Measurements from ENCODE around the gene SLC24A4.

The SLC24A4 gene

GRCh38 chr14:92316937-92317336 lies 6.0 kb upstream of the SLC24A4 start:
- DNase-seq (ENCODE audit: low read depth in 1 of 2, low spot score in 1 of 2), result no peak

GRCh38 chr14:92317511-92317910 lies 5.5 kb upstream of the SLC24A4 start:
- DNase-seq (ENCODE audit: low read depth in 1 of 2, low spot score in 1 of 2), result no peak

- DNase-seq (ENCODE audit: low read depth in 1 of 2, low spot score in 1 of 2), result no peak
Observed at GRCh38 chr14:92321701-92322100, 1.3 kb upstream of the SLC24A4 start.

- no peak for DNase-seq (ENCODE audit: low read depth in 1 of 2, low spot score in 1 of 2)
Observed at GRCh38 chr14:92322516-92322915, 449 bp upstream of the SLC24A4 start.

DNA sequence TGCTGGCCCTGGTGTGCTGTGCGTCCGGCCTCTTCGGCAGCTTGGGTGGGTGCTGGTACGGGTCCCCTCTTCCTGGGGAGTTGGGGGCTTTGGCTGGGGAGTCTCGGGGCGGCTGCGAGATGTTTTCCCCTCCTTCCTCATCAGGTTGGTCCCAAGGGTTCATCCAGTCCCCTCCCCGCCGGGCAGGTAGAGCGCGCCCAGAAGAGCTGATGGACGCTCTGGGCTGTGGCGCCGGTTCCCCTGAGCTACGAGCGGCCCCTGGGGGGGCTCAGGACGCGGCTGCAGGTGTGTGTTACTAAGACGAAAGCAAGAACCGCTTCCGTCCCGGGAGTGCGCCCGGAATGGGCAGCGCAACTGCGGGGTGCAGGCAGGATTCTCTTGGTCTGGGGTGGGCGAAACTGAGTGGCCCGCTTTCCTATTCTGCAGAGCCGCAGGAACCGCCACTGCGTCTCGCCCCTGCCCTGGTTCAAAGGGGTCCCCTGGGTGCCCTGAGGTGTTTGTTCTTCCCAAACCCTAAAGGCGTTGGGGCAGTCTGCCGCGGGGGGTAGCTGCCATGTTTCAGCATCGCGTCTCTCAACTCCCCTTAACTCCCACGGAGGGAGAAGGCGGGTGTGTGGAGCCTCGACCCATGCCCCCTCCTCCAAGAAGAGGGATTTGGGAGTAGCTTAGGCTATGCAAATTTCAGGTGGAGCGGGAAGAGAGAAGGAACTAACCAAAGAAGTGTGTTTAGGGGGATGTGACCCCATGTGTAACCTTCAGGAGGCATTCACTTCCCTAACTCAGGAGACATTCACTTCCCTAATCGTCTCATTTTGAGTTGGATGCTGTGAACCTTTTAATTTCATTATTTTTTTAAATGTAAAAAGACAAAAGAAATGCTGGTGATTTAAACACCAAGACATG lies 1.2 kb downstream of the SLC24A4 start:
- DNase-seq (ENCODE audit: low read depth in 1 of 2, low spot score in 1 of 2), result no peak

DNA sequence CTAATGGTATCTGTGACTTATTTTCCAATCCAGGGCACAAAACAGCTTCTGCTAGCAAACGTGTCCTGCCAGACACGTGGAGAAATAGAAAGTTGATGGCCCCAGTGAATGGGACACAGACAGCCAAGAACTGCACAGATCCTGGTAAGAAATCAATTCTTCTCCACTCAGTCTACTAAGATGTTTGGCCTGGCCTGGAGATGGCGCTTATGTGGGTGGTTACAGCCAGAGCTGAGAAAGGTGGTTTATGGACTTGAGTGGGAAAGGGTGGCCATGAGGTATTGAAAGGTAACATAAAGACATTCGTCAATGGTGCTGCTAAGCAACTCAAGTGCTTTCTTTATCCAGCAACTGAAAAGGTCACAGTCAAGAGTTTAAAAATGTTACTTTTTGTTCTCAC lies 2.9 kb downstream of the SLC24A4 start:
- DNase-seq (ENCODE audit: low read depth in 1 of 2, low spot score in 1 of 2), result no peak

DNA sequence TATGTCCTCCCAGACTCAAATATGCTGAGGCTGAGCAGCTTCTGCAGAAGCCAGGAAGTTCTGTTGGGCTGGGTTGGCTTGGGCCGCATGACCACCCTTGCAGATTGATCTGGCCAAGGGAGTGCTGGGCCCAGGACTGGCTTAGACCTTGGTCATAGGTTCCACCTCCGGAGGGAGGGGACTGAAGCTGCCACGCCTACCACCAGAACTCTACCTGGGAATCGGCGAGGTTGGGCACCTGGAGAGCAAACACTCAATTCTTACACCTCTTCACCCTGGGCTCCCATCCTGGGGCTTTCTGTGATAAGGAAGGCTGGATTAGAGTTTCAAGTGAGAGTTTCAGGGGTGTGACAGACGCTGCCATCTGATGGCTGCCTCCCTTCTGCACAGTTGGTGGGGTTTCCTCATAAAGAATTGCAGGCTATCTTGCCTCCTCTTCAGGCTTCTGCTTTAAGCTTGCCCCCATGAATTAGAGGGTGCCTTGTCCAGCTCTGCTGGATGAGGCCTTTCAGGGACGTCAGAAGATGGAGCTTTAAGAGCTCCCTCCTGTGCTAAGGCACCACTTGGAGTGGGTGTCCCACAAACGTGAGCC lies 5.8 kb downstream of the SLC24A4 start:
- DNase-seq (ENCODE audit: low read depth in 1 of 2, low spot score in 1 of 2), result no peak

GRCh38 chr14:92334050-92334449 lies 11.1 kb downstream of the SLC24A4 start:
- DNase-seq (ENCODE audit: low read depth in 1 of 2, low spot score in 1 of 2), result no peak

GRCh38 chr14:92336363-92336762 lies 13.4 kb downstream of the SLC24A4 start:
- no peak for DNase-seq (ENCODE audit: low read depth in 1 of 2, low spot score in 1 of 2)

GRCh38 chr14:92339426-92339825 lies 16.5 kb downstream of the SLC24A4 start:
- no peak for DNase-seq (ENCODE audit: low read depth in 1 of 2, low spot score in 1 of 2)

- DNase-seq (ENCODE audit: low read depth in 1 of 2, low spot score in 1 of 2), result no peak
Observed at GRCh38 chr14:92340071-92340470, 17.1 kb downstream of the SLC24A4 start.

DNA sequence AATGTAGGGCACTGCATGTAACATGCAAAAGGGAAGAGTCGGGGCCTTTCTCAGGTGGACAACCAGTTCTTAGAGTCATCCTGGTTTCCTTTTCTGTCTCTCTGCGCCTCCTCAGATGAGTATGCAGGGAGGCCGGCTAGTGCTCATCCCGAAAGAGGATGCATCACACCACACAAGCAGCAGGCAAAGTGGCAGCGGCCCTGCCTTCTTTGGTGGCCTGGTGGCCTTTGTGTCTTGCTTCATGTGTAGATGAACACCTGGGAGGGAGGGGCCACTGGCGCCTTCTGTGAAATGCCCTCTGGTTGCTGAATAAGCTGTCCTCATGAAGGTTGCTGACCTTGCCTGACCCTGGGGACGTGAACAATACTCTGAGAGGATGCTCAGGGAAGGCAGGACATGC lies 18.0 kb downstream of the SLC24A4 start:
- DNase-seq (ENCODE audit: low read depth in 1 of 2, low spot score in 1 of 2), result no peak

DNA sequence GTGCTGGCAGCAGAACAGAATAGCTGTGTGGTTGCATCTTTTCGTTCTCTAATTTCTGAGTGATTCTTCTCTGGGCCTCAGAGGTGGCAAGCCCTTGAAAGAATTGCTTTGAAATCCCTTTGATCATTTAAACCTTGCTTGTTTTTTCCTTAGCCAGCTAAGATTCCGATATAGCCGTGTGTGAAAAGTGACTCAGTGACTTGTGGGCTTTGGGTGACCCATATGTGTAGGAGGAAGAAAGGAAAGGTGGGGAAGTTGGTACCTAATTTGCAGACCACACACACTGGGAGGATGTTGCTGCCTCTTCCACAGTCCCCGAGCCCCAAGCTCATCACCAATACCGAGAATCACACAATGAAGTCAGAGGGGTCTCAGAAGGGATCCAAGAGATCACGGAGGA lies 18.8 kb downstream of the SLC24A4 start:
- no peak for DNase-seq (ENCODE audit: low read depth in 1 of 2, low spot score in 1 of 2)

DNA sequence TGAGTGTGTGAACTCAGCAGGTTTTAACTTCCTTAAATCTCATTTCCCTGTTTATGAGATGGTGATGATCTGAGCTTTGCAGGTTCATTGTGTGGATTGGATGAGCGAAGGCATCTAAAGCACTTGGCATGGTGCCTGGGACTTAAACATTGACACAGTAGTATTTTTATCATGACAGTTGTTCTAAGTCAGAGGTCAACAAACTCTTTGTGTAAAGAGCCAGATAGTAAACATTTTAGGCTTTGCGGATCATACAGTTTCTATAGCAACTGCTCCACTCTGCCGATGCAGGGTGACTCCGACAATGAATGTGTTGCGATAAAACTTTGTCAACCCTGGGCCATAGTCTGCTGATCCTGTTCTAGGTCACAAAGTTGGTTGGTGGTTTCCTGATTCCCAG lies 25.2 kb downstream of the SLC24A4 start:
- no peak for DNase-seq (ENCODE audit: low read depth in 1 of 2, low spot score in 1 of 2)

GRCh38 chr14:92351750-92352149 lies 28.8 kb downstream of the SLC24A4 start:
- no peak for DNase-seq (ENCODE audit: low read depth in 1 of 2, low spot score in 1 of 2)

GRCh38 chr14:92352158-92352985 lies 29.4 kb downstream of the SLC24A4 start:
- no peak for DNase-seq (ENCODE audit: low read depth in 1 of 2, low spot score in 1 of 2)

DNA sequence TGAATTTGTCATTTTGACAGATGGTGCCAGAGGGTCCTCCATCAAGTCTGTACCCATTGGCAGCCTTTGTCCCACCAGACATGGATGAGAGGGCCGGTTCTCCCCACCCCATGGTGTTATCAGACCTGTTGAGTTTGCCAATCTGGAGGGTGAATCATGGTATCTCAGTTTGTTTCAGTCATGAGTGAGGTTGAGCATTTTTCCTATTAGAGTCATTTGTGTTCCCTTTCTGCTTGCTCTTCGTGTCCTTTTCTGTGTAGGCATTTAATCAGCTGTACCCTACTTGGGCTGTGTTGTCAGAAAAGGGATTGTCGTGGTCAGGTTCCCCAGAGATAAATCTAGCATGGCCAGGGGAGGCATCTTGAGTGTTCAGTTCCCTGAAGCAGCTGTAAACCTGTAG lies 30.5 kb downstream of the SLC24A4 start:
- DNase-seq (ENCODE audit: low read depth in 1 of 2, low spot score in 1 of 2), result no peak

- DNase-seq (ENCODE audit: low read depth in 1 of 2, low spot score in 1 of 2), result no peak
Observed at GRCh38 chr14:92356677-92357076, 33.7 kb downstream of the SLC24A4 start.

GRCh38 chr14:92360651-92361370 lies 37.8 kb downstream of the SLC24A4 start:
- no peak for DNase-seq (ENCODE audit: low read depth in 1 of 2, low spot score in 1 of 2)

DNA sequence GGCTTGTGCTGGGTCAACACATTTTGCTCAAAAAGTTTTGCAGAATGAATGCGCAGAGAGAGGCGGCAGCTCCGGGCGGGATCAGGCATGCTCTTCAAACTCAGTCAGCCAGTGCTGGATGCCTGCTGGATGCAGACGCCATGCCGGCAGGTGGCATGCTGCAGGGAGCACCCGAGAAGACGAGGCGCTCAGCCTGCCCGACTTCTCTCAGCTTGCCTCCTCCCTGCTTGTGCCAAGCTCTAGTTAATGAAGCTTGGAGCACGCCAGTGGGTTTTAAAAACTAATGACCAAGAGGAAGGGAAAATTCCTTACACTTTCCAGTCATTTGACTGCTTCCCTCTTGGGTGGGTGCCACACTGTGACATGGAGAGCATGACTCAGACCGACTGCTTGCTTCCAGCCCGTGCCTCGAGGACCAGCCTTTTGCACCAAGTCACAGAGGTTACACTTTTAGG lies 39.8 kb downstream of the SLC24A4 start:
- DNase-seq (ENCODE audit: low read depth in 1 of 2, low spot score in 1 of 2), result no peak

DNA sequence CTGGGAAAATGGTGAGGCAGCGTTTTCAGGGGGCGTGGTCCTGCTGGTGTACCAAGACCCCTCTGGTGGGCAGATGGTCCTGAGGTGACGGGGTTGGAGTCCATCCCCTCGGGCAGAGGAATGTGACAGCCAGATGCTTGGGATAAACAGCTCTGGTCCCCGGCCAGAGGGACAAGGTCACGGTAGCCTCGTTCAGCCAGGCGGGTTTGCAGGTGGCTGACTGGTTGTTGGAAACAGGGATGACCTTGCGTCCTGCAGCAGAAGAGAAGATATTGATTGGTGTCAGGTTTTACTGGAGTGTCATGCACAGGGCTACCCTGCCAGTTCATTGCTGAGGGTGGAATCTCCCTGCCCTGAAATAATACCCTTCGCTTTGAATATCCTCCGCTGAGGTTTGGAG lies 43.3 kb downstream of the SLC24A4 start:
- DNase-seq (ENCODE audit: low read depth in 1 of 2, low spot score in 1 of 2), result no peak

Measured in stimulated activated CD4-positive, alpha-beta T cell treated with anti-CD3 and anti-CD28 coated beads, Interleukin-15, amount 100 ng/mL, for 1 hour (primary cell).